Uterus (tissue), 2 donors: ENCODE results near the gene TAPT1.

ENCODE experiments used
- POLR2A ChIP-seq, 2 donors: fragments of 450-650 bp; IDR thresholded peaks; one replicate each; pipeline ENCODE4 v1.6.1; 2016; ENCODE audit warnings: antibody characterized with exemption in 2 of 2, mild to moderate bottlenecking in 1 of 2, moderate library complexity in 1 of 2
- TF ChIP-seq, protein P1 (sequence below), 4 experiments: fragments of 200-600 bp in 2 of 4; fragments of 450-650 bp in 2 of 4; sonication (generic) in 2 of 4; IDR thresholded peaks; one replicate each; pipeline ENCODE4 v1.5.1; 2016 to 2019; ENCODE audit warnings: antibody characterized with exemption in 4 of 4, mild to moderate bottlenecking in 2 of 4, moderate library complexity in 1 of 4

GRCh38 chr4:16131293-16131692 is 95.0 kb downstream of the TAPT1 start:
- TF ChIP-seq, protein P1, sequence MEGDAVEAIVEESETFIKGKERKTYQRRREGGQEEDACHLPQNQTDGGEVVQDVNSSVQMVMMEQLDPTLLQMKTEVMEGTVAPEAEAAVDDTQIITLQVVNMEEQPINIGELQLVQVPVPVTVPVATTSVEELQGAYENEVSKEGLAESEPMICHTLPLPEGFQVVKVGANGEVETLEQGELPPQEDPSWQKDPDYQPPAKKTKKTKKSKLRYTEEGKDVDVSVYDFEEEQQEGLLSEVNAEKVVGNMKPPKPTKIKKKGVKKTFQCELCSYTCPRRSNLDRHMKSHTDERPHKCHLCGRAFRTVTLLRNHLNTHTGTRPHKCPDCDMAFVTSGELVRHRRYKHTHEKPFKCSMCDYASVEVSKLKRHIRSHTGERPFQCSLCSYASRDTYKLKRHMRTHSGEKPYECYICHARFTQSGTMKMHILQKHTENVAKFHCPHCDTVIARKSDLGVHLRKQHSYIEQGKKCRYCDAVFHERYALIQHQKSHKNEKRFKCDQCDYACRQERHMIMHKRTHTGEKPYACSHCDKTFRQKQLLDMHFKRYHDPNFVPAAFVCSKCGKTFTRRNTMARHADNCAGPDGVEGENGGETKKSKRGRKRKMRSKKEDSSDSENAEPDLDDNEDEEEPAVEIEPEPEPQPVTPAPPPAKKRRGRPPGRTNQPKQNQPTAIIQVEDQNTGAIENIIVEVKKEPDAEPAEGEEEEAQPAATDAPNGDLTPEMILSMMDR (IDR thresholded peaks at IDR 0.05): no peak
- no peak for TF ChIP-seq POLR2A (IDR thresholded peaks at IDR 0.05)
